T1000 (cell line): ENCODE data around the gene NTM.
A peak's percentile ranks its signal among the peaks of the same experiment; 100 is the strongest.

ENCODE experiments used
- DNase-seq: peaks from one replicate; lab custom pipeline; 2025; ENCODE audit warnings: mixed read lengths; lab: John Stamatoyannopoulos, UW

NTM gene

DNA sequence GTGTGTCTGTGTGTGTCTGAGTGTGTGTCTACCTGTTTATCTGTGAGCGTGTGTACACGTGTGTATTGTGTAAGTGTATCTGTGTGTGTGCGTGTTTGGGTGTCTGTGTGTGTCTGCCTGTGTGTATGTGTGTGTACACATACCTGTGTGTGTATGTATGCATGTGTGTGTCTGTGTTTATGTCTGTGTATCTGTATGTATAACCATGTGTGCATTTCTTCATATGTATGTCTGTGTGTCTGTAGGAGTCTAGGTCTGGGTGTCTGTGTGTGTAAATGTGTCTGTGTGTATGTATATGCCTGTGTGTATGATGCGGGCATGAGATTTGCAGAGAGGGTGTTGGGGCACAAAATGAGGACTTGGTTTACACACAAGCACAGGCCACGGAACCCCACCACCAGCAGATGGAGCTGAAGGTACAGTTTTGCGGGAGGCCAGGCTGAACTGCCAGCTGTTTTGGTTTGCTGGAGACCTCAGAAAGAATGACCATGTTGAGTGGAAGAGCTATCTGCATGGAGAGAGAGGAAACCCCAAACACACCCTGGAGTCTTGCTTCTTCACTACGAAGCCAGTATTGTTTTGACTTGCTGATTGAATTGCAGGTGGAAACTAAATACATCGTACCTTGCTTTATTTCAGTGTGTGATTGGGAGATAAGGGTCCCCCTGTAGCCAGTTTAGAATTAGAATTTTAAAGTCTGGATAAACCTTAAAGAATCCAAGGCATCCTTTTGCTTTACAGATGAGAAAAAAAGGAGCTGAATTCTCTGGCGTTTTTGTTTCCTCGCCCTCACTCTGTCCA is 497.2 kb downstream of the NTM start:
- DNase-seq: peak; percentile 47

- DNase-seq: no peak
Observed at GRCh38 chr11:131868629-131869507, 498.5 kb downstream of the NTM start.

DNA sequence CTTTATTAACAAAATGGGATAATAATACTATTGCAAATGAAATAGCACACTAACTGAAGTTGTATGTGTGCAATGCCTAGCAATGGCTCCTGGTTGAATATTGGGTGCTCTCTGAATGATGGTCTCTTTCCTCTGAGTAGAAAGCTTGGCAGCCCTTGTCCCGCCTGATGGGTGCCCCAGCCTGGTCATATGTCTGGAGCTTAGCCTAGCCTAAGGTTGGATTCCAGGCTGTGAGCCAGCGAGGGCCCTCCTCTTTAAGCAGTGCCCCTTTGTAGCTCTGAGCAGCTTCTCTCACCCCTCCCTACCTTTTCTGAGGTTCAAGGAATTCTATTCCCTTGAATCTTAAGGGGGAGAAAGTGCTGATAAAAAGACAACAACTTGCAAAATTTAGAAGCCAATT is 499.9 kb downstream of the NTM start:
- no peak for DNase-seq

GRCh38 chr11:131871006-131871405 is 500.6 kb downstream of the NTM start:
- no peak for DNase-seq

DNA sequence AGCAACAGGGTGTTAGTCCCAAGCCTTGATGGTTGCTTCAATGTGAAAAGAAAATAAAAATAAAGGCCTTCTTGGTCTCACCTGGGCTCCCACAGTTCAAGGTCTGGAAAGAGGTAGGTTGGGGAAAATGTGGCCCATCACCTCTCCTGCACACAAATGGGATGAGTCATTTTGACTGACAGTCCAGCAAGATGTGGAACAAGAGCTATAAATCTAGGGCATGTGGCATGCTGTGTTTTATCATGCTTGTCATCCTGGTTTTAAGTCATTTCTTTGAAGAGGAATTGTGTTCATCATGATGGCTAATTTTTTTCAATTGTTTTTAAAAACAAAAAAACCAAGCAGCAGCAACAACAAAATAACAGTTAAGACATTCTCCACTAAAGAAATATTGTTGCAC is 503.7 kb downstream of the NTM start:
- DNase-seq: no peak

DNA sequence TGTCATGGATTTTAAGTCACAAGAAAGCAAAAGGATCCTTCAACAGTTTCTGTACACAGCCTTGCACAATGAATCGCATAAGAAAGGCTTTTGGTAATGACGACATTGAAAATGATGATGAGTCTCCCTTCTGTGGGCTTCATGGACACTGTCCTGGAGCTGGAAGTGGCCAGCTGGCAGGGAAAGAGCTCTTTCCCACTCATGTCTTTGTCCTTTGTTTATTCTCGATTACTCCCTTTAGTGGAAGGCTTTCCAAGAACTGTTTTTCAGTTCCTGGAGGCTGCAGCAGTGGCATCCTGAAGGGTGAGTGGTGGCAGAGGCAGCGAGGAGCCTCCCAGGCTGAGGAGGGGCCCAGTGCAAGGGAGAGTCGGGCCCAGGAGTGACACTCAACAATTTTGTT is 505.2 kb downstream of the NTM start:
- no peak for DNase-seq

DNA sequence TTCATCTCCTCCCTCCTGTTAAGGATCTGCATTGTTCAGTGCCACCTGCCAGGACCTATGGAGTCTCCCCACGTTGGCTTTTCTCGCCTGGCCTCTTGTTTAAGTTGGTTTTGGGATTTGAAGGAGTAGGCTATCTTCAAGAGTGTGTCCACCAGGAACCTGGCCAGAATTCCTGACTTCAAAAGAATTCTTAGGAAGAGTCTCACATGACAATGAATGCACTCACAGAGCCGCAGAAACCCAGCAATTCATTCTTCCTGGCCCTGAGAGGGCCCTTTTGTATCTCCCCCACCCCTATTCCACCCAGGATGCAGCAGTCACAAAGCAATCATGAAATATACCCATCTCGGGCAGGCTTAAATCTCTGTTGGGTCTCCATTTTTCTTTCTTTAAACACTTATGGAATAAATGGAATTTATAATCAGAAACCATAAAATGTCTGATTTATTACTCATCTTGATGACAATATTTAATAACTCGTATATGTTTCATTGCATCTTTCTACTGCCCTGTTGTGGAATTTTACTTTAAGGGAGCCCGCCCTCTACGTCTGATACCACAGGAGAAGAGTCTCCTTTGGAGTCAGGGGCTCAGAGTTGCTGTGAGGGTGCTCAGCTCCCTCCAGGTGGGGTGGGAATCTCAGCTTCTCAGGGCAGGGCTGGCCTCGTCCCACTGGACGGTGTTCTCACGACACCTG is 507.0 kb downstream of the NTM start:
- no peak for DNase-seq

- no peak for DNase-seq
Observed at GRCh38 chr11:131880316-131880715, 509.9 kb downstream of the NTM start.

GRCh38 chr11:131880976-131881375 is 510.6 kb downstream of the NTM start:
- no peak for DNase-seq

GRCh38 chr11:131883332-131883731 is 512.9 kb downstream of the NTM start:
- DNase-seq: no peak

GRCh38 chr11:131884461-131885073 is 514.2 kb downstream of the NTM start:
- DNase-seq: no peak

DNA sequence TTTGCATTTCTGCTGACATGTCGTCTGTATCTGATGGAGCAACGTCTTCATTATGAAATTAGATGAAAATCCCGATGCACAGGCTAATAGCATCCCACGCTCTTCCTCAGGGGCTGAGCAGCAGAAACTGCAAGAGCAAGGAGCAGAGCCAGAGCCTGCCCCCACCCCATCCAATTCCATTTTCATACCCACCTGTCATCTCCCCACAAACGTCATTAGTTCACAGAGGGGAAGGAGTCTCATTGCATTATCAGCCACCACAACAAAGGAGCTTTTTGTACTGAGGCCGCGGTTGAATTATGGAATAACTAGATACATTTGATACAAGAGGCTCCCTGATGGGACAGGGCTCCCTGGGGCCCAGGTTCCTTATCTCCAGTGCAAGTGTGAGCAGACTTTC is 515.0 kb downstream of the NTM start:
- no peak for DNase-seq

DNA sequence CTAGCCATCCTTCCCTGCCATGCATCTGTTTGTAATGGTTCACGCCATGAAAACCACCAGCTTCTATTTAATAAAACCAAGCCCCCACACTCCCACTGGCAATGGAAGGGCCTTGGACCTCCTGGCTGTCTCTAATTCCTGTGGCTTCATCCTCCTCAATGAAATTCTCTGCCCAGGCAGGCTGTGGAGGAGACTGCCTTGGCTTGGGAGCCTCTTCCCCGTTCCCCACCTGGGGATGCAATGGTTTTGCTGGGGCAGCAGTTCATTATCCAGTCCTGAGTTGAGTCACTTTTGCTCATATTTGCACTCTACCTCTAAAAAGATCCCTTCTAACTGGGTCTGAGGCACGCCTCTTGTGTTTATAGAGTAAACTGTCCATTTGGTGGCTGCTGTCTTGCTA is 515.8 kb downstream of the NTM start:
- DNase-seq: no peak

DNA sequence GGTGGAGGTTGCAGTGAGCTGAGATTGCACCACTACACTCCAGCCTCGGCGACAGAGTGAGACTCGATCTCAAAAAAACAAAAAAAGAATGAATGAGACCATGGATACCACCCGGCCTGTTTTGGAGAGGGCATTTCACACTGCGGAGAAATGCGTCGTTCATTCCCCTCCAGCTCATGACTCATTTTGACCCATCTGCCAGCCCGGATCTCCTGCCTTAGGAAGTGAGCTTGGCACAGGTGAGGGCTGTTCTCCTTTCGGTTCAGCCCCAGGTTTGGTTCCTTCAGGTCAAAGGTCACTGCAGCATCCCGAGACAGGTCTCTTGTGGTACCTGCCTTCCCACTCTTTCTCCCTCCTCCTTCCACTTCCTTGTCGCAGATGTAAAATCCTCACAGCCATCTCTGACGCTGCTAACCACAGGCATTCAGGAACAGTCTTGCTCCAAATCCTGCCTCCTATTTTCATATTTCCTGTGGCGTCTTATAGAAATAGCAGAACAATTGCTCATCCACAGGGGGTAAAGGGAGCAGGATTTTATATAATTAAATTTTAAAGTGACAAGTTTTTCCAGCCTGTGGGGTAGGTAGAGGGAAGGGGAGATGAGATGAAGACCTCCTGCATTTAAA is 517.9 kb downstream of the NTM start:
- peak; percentile 18 for DNase-seq

DNA sequence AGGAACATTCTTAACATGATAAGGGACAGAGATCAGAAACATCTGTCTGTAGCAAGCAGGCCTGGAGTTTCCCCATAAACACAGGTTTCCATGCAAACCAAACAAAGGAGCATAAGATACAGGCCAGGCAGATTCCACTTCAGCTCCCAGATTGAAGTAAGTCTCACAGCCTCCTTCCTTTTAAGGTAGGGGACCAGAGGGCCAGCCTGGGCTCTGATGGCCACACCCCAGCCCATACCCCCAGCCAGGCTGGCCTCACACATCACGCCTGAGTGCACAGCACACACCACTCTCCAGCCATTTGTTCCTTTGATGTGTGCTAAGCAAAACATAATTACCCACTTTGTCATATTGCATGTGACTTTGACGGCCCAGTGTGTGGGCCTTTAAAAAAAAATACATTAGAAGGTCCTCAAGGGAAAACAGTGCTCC is 518.7 kb downstream of the NTM start:
- DNase-seq: no peak

DNA sequence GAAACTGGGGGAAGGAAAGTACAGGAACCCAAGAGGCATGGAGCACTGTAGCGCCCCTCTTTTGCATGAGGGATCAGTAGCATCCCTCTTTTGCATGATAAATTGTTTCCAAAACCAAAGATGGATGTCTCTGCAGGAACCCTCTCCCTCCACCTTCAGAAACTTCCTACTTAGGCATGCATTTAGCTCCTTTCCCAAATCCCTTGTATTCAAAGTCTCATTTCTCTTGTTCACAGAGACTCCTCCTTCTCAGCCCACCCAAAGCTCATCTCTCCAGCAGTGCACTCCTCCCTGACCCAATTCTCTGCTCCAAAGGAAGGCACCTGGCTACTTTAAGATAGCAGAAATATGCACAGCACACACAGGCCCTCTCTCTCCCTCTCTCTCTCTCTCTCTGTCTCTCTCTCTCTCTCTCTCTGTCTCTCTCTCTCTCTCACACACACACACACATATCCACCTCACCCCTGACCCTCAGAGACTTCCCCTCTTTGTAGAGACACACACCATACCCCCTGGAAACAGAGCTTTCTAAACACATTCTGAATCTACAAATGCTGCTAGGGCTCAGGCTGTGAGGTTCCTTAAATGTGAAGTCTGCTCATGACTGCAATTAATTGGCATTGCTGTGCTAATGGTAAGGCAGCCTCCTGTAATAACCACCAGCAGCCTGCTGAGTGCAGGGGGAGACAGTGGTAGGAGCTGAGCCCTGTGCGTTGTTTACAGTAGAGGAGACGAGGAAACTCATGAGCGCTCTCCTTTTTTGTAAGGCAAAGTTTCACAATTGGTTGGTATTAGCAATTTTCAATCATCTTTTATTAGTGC is 519.6 kb downstream of the NTM start:
- no peak for DNase-seq

DNA sequence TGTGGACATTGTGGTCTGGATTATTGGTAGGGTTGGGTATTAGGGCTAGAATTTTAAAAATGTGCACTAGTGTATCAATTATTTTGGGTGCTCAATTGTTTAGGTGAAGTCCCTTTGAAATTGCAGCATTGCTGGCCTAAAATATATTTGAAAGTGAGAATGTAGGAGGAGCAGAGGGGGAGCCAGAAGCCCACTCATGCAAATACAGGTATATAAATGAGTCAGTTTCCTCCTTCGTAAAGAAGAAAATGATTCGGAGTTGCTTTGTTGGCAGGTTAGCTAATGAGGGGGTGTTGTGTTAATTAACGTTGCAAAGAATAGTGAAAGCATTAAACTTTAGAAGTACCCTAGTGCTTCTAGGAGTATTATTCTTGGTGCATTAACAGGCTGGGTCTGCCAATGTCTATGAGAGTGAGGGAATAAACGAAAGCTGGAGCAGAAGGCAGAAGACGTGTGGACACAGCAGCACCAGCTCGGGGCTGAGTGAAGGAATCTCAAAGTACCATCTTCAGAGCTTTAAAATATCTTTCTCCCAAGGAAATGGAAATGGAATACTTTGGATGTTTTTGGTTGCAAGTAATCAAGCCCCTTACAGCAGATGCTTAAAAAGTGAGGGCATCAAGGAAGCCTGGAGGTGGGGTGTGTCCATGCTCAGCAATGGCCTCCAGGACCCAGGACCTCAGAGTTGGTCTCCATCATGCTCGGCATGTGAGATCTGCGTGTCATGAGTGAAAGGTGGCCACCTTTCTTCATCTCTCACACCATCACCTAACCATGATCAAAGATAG is 522.9 kb downstream of the NTM start:
- DNase-seq: no peak

GRCh38 chr11:131893988-131894387 is 523.6 kb downstream of the NTM start:
- no peak for DNase-seq

GRCh38 chr11:131894615-131895544 is 524.5 kb downstream of the NTM start:
- DNase-seq: no peak
